Loucy (cell line): Measurements from ENCODE around the gene ABHD5.

ENCODE experiments used
- H2AFZ ChIP-seq: fragments of 200-600 bp; sonication (generic); 2 replicates; pipeline ENCODE4 v1.6.0; 2016; ENCODE audit warnings: antibody characterized with exemption, mild to moderate bottlenecking, low read length, moderate library complexity
- H3F3A ChIP-seq: fragments of 200-600 bp; 2 replicates; pipeline ENCODE4 v1.6.0; 2016; ENCODE audit warnings: antibody characterized with exemption, low read depth, mild to moderate bottlenecking
- H3K27me3 ChIP-seq: fragments of 200-600 bp; sonication (generic); 2 replicates; pipeline ENCODE4 v1.6.1; 2014; ENCODE audit warnings: low read length, mild to moderate bottlenecking; ENCODE audit not compliant: insufficient read depth, poor library complexity, severe bottlenecking
- H3K36me3 ChIP-seq: fragments of 200-600 bp; sonication (generic); 2 replicates; pipeline ENCODE4 v1.6.1; 2016; ENCODE audit warnings: low read length; ENCODE audit not compliant: insufficient read depth
- H3K4me1 ChIP-seq: fragments of 200-600 bp; sonication (generic); 2 replicates; pipeline ENCODE4 v1.5.1; 2014; ENCODE audit warnings: low read length, mild to moderate bottlenecking; ENCODE audit not compliant: insufficient read depth, poor library complexity, severe bottlenecking
- H3K4me2 ChIP-seq: fragments of 200-600 bp; sonication (generic); 2 replicates; pipeline ENCODE4 v1.6.0; 2014; ENCODE audit warnings: antibody characterized with exemption, low read length, low read depth, mild to moderate bottlenecking; ENCODE audit not compliant: poor library complexity, severe bottlenecking
- H3K4me3 ChIP-seq: fragments of 200-600 bp; sonication (generic); 2 replicates; pipeline ENCODE4 v1.5.1; 2014; ENCODE audit warnings: low read length, mild to moderate bottlenecking, mixed read lengths; ENCODE audit not compliant: poor library complexity, severe bottlenecking
- H3K79me2 ChIP-seq: fragments of 200-600 bp; sonication (generic); 2 replicates; pipeline ENCODE4 v1.6.1; 2014; ENCODE audit warnings: low read length; ENCODE audit not compliant: insufficient read depth
- H3K9ac ChIP-seq: fragments of 200-600 bp; sonication (generic); 2 replicates; pipeline ENCODE4 v1.6.0; 2014; ENCODE audit warnings: mild to moderate bottlenecking, low read depth, low read length, moderate library complexity; ENCODE audit not compliant: poor library complexity, severe bottlenecking
- H3K9me2 ChIP-seq: fragments of 200-600 bp; sonication (generic); replicated peaks from 2 replicates; pipeline ENCODE4 v1.6.1; 2016; ENCODE audit warnings: low read depth, low read length, mixed read lengths
- H3K9me3 ChIP-seq: fragments of 200-600 bp; sonication (generic); 2 replicates; pipeline ENCODE4 v1.6.1; 2014; ENCODE audit warnings: mild to moderate bottlenecking, antibody characterized with exemption, low read length, low read depth; ENCODE audit not compliant: insufficient read depth
- H4K20me1 ChIP-seq: fragments of 200-600 bp; sonication (generic); 2 replicates; pipeline ENCODE4 v1.6.0; 2014; ENCODE audit warnings: antibody characterized with exemption, low read length, mild to moderate bottlenecking; ENCODE audit not compliant: insufficient read depth, poor library complexity, severe bottlenecking
- EZH2phosphoT487 ChIP-seq: fragments of 200-600 bp; IDR thresholded peaks from 2 replicates; pipeline ENCODE4 v1.6.1; 2018; ENCODE audit warnings: antibody characterized with exemption, mild to moderate bottlenecking, moderate library complexity, borderline replicate concordance
- TF ChIP-seq, protein P1 (sequence below): fragments of 200-600 bp; sonication (generic); conservative IDR thresholded peaks from 2 replicates; pipeline ENCODE4 v1.5.1; 2014; ENCODE audit warnings: mild to moderate bottlenecking, antibody characterized with exemption, low read length

Gene ABHD5

GRCh38 chr3:43758592-43759225 lies 68.0 kb downstream of the ABHD5 start:
- Histone ChIP-seq H3K4me2 (no peak overlapping the region), H3F3A (no peaks in the 10 kb centered on the region), H4K20me1 (no peaks in the 10 kb centered on the region), H3K9me3 (no peaks in the 10 kb centered on the region), H3K9ac (no peak overlapping the region), H3K9me2 (no peaks in the 10 kb centered on the region), H3K36me3 (no peaks in the 10 kb centered on the region), H3K4me1 (no peaks in the 10 kb centered on the region), H3K79me2 (no peaks in the 10 kb centered on the region), H3K27me3 (no peaks in the 10 kb centered on the region), H2AFZ (no peak overlapping the region; the same call in 1 of the 2 replicates), H3K4me3 (no peak overlapping the region)
- TF ChIP-seq, protein P1, sequence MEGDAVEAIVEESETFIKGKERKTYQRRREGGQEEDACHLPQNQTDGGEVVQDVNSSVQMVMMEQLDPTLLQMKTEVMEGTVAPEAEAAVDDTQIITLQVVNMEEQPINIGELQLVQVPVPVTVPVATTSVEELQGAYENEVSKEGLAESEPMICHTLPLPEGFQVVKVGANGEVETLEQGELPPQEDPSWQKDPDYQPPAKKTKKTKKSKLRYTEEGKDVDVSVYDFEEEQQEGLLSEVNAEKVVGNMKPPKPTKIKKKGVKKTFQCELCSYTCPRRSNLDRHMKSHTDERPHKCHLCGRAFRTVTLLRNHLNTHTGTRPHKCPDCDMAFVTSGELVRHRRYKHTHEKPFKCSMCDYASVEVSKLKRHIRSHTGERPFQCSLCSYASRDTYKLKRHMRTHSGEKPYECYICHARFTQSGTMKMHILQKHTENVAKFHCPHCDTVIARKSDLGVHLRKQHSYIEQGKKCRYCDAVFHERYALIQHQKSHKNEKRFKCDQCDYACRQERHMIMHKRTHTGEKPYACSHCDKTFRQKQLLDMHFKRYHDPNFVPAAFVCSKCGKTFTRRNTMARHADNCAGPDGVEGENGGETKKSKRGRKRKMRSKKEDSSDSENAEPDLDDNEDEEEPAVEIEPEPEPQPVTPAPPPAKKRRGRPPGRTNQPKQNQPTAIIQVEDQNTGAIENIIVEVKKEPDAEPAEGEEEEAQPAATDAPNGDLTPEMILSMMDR, result no peak
- no peak for TF ChIP-seq EZH2phosphoT487

DNA sequence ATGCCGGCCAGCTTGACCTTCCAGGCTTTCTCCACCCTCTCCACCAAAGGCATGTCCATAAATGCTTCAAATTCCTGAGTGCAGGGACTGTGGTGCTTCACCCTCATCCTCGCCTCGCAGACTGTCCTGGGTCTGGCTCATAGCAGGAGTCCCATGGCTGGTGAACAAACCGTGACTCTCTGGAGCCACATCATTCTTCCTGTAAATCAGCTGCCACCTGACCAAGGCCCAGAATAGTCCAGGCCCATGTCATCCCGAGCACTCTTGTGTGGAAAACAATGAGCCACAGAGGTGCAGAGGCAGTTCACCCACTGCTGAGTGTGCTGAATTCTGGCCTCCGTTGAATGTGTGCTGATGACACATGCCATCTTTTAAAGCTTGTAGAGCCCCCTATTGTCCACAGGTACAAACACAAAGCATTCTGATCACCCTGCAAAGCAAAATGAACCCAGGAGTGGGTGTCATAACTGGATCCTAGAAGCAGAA lies 68.6 kb downstream of the ABHD5 start:
- no peaks in the 10 kb centered on the region for H3K27me3 ChIP-seq
- no peak overlapping the region for H3K9ac ChIP-seq
- no peaks in the 10 kb centered on the region for H4K20me1 ChIP-seq
- no peaks in the 10 kb centered on the region for H3K9me2 ChIP-seq
- H3K4me1 ChIP-seq, result no peaks in the 10 kb centered on the region
- H3K4me3 ChIP-seq, result no peak overlapping the region
- no peak overlapping the region for H3K4me2 ChIP-seq
- no peaks in the 10 kb centered on the region for H3F3A ChIP-seq
- H3K9me3 ChIP-seq, result no peaks in the 10 kb centered on the region
- H3K79me2 ChIP-seq, result no peaks in the 10 kb centered on the region
- 0 out of 2 replicates have a peak overlapping the region, but pooled peaks have one; percentile 54 for H2AFZ ChIP-seq
- TF ChIP-seq, protein P1, result peak; percentile 49
- no peak for TF ChIP-seq EZH2phosphoT487
- no peaks in the 10 kb centered on the region for H3K36me3 ChIP-seq

GRCh38 chr3:43759938-43760337 lies 69.2 kb downstream of the ABHD5 start:
- Histone ChIP-seq H4K20me1 (no peaks in the 10 kb centered on the region), H3F3A (no peaks in the 10 kb centered on the region), H2AFZ (no peak overlapping the region), H3K9me3 (no peaks in the 10 kb centered on the region), H3K4me3 (no peak overlapping the region), H3K9me2 (no peaks in the 10 kb centered on the region), H3K27me3 (no peaks in the 10 kb centered on the region), H3K79me2 (no peaks in the 10 kb centered on the region), H3K4me1 (no peaks in the 10 kb centered on the region), H3K4me2 (no peak overlapping the region), H3K36me3 (no peaks in the 10 kb centered on the region), H3K9ac (no peak overlapping the region)
- no peak for TF ChIP-seq EZH2phosphoT487
- TF ChIP-seq, protein P1, result no peak
